ENCODE measurements around the gene GADD45B.

The GADD45B gene

DNA sequence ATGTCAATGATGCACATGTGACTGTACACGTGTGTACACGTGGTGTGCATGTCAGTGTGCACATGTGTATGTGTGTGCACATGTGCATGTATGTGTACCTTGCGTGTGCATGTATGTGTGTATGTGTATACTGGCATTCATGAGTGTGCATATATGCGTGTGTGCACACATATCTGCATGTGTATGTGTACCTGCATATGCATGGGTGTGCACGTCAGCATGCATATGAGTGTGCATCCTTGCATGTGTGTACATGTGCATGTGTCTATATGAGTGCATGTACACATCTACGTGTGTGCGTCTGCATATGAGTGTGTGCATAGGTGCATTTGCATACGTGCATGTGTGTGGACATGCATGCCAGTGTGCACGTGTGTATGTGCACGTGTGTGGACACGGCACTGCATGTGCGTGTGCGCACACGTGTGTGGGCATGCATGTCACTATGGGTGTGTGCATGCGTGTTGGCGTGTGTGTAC, 48.5 kb downstream of the GADD45B start:
- H3K27me3 ChIP-seq (ENCODE audit: control insufficient read depth, insufficient read depth, low read length) = no peaks in the 10 kb centered on the region
- no peaks in the 10 kb centered on the region for H3K9me3 ChIP-seq (ENCODE audit: control insufficient read depth, insufficient read depth, low read depth, low read length)
- H3K4me3 ChIP-seq (ENCODE audit: low read depth, low read length) = peak overlapping the region; percentile 2; the same call in 1 of the 2 replicates
- no peaks in the 10 kb centered on the region for H3K36me3 ChIP-seq (ENCODE audit: control insufficient read depth, insufficient read depth, low read length)
- H3K4me1 ChIP-seq (ENCODE audit: control insufficient read depth, insufficient read depth, low read length) = peaks cover 22% of the 10 kb centered on the region
- no peak overlapping the region for H3K27ac ChIP-seq (ENCODE audit: low read depth, low read length)
- no peak overlapping the region for H3K9ac ChIP-seq (ENCODE audit: low read length)

DNA sequence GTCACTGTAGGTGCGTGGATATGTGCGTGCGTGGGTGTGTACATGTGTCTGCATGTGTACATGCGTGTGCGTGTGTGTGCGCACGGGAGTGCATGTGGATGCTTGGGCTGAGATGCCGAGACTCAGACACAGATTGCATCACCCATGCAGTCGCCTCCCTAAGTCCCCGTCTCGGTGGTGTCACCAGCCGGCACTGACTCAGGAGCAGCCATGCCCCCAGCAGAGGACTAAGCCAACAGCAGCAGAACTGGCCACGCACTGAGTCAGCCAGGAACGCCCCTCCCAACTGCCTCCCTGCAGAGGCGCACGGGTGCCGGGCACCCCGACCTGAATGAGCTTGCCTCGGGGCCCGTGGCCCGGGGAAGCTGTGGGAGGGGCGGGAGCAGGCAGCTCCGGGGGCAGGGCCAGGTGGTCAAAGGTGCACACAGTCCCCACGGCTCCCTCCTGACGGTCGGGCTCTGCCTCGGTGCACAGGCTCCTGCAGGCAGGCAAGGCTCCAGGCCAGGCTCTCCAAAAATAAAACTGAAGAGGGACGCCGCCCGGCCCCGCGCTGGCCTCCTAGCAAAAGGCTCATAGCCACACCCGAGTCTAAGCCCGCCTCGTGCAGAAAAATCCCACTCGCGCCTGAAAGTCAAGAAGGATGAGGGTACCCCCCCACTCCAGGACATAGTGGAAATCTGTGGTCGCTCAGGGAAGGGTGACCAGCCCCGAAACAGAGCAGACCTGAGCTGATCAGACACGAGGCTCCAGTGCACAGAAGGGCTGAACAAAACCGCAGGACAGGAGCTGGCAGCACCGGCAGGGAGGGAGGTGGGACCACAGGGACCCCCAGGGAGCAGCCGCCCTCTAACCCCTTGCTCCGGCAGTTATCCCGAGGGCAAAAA, 49.2 kb downstream of the GADD45B start:
- Histone ChIP-seq H3K36me3 (ENCODE audit: control insufficient read depth, insufficient read depth, low read length) (no peaks in the 10 kb centered on the region), H3K9me3 (ENCODE audit: control insufficient read depth, insufficient read depth, low read depth, low read length) (no peaks in the 10 kb centered on the region), H3K4me1 (ENCODE audit: control insufficient read depth, insufficient read depth, low read length) (peaks cover 22% of the 10 kb centered on the region), H3K9ac (ENCODE audit: low read length) (peak overlapping the region; percentile 37), H3K27ac (ENCODE audit: low read depth, low read length) (peak overlapping the region; percentile 56; the same call in 1 of the 2 replicates), H3K4me3 (ENCODE audit: low read depth, low read length) (peak overlapping the region; percentile 2; the same call in 1 of the 2 replicates), H3K27me3 (ENCODE audit: control insufficient read depth, insufficient read depth, low read length) (no peaks in the 10 kb centered on the region)

DNA sequence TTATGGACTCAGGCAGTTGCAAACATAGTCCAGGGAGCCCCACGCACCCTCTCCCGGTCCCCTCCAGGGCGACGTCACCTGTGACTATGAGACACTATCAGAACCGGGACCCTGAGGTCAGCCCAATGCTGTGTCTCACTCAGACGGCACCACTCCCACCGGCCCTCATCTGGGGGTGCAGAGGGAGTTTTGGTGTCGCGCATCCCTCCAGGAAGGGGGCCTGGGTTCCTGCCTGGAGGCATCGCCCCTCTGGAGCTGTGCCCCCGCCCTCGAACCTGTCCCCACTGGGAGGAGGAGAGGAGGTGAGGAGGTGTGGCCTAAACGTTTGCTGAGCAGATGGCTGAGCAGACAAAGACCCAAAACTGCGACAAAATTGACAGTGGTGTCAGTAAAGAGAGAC, 51.2 kb downstream of the GADD45B start:
- Histone ChIP-seq H3K36me3 (ENCODE audit: control insufficient read depth, insufficient read depth, low read length) (no peaks in the 10 kb centered on the region), H3K9ac (ENCODE audit: low read length) (no peak overlapping the region), H3K4me1 (ENCODE audit: control insufficient read depth, insufficient read depth, low read length) (peaks cover 18% of the 10 kb centered on the region), H3K27me3 (ENCODE audit: control insufficient read depth, insufficient read depth, low read length) (no peaks in the 10 kb centered on the region), H3K27ac (ENCODE audit: low read depth, low read length) (no peak overlapping the region), H3K9me3 (ENCODE audit: control insufficient read depth, insufficient read depth, low read depth, low read length) (no peaks in the 10 kb centered on the region), H3K4me3 (ENCODE audit: low read depth, low read length) (no peak overlapping the region)

DNA sequence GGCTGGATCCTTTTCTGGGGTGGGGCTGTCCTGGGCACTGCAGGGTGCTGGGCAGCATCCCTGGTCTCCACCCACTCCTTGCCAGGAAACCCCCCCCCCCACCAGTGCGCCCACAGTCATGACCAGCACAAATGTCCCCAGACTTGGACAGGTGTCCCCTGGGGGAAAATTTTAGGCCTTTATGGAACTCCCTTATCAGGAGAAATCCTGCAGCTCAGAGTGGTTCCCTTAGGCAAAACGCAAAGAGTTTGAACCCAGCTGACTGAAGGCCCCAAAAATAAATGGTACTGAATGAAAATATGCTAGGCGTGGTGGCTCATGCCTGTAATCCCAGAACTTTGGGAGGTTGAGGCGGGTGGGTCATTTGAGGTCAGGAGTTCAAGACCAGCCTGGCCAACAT, 51.8 kb downstream of the GADD45B start:
- Histone ChIP-seq H3K4me1 (ENCODE audit: control insufficient read depth, insufficient read depth, low read length) (peaks cover 18% of the 10 kb centered on the region), H3K9ac (ENCODE audit: low read length) (no peak overlapping the region), H3K27me3 (ENCODE audit: control insufficient read depth, insufficient read depth, low read length) (no peaks in the 10 kb centered on the region), H3K36me3 (ENCODE audit: control insufficient read depth, insufficient read depth, low read length) (no peaks in the 10 kb centered on the region), H3K4me3 (ENCODE audit: low read depth, low read length) (no peak overlapping the region), H3K9me3 (ENCODE audit: control insufficient read depth, insufficient read depth, low read depth, low read length) (no peaks in the 10 kb centered on the region), H3K27ac (ENCODE audit: low read depth, low read length) (no peak overlapping the region)
